Stimulated activated naive CD8-positive, alpha-beta T cell treated with anti-CD3 and anti-CD28 coated beads, Interleukin-15, Interleukin-2, amounts not matched to agents 100 ng/mL and 50 ng/mL, for 24 hours (primary cell): ENCODE data around the gene CDC42BPB.

ENCODE experiments used
- H3K27ac Mint-ChIP-seq: one replicate; pipeline ENCODE4 v1.8.0; 2021; ENCODE audit warnings: mild to moderate bottlenecking, mixed read lengths
- H3K27me3 Mint-ChIP-seq: one replicate; pipeline ENCODE4 v1.8.0; 2021; ENCODE audit warnings: mixed read lengths
- H3K36me3 Mint-ChIP-seq: one replicate; pipeline ENCODE4 v1.8.0; 2021; ENCODE audit warnings: low read depth, mixed read lengths
- H3K4me1 Mint-ChIP-seq: one replicate; pipeline ENCODE4 v1.8.0; 2021; ENCODE audit warnings: low read depth, mixed read lengths
- H3K4me3 Mint-ChIP-seq: one replicate; pipeline ENCODE4 v1.8.0; 2021; ENCODE audit warnings: mild to moderate bottlenecking, mixed read lengths
- H3K9me3 Mint-ChIP-seq: one replicate; pipeline ENCODE4 v1.8.0; 2021; ENCODE audit warnings: mixed read lengths

Gene CDC42BPB

GRCh38 chr14:102971836-102972606 is 85.3 kb downstream of the CDC42BPB start:
- Mint-ChIP-seq H3K4me3 (no peak overlapping the region), H3K9me3 (no peaks in the 10 kb centered on the region), H3K27ac (no peak overlapping the region), H3K36me3 (peaks cover 5% of the 10 kb centered on the region), H3K4me1 (no peaks in the 10 kb centered on the region), H3K27me3 (no peaks in the 10 kb centered on the region)

GRCh38 chr14:102971314-102971713 is 86.0 kb downstream of the CDC42BPB start:
- Mint-ChIP-seq H3K4me3 (no peak overlapping the region), H3K36me3 (peaks cover 5% of the 10 kb centered on the region), H3K27ac (no peak overlapping the region)

GRCh38 chr14:102970496-102970895 is 86.9 kb downstream of the CDC42BPB start:
- H3K4me3 Mint-ChIP-seq: no peak overlapping the region
- H3K27ac Mint-ChIP-seq: no peak overlapping the region
- H3K36me3 Mint-ChIP-seq: peaks cover 5% of the 10 kb centered on the region
- no peaks in the 10 kb centered on the region for H3K9me3 Mint-ChIP-seq
- H3K27me3 Mint-ChIP-seq: no peaks in the 10 kb centered on the region
- H3K4me1 Mint-ChIP-seq: no peaks in the 10 kb centered on the region

More at GRCh38 chr14:102971314-102971713, 86.0 kb downstream of the CDC42BPB start:
- Mint-ChIP-seq H3K27me3 (no peaks in the 10 kb centered on the region), H3K9me3 (no peaks in the 10 kb centered on the region), H3K4me1 (no peaks in the 10 kb centered on the region)

- peaks cover 5% of the 10 kb centered on the region for H3K36me3 Mint-ChIP-seq
- no peaks in the 10 kb centered on the region for H3K9me3 Mint-ChIP-seq
- H3K27me3 Mint-ChIP-seq: no peaks in the 10 kb centered on the region
- H3K27ac Mint-ChIP-seq: no peak overlapping the region
- H3K4me1 Mint-ChIP-seq: no peaks in the 10 kb centered on the region
- H3K4me3 Mint-ChIP-seq: no peak overlapping the region
These were observed 87.4 kb downstream of the CDC42BPB start for GRCh38 chr14:102969901-102970300.

- Mint-ChIP-seq H3K27ac (no peak overlapping the region), H3K9me3 (no peaks in the 10 kb centered on the region), H3K27me3 (no peaks in the 10 kb centered on the region), H3K36me3 (peaks cover 5% of the 10 kb centered on the region), H3K4me3 (no peak overlapping the region), H3K4me1 (no peaks in the 10 kb centered on the region)
These were observed 88.1 kb downstream of the CDC42BPB start for GRCh38 chr14:102969060-102969791.

- Mint-ChIP-seq H3K36me3 (peaks cover 5% of the 10 kb centered on the region), H3K27ac (no peak overlapping the region), H3K9me3 (no peaks in the 10 kb centered on the region), H3K4me1 (no peaks in the 10 kb centered on the region), H3K4me3 (no peak overlapping the region), H3K27me3 (no peaks in the 10 kb centered on the region)
These were observed 89.0 kb downstream of the CDC42BPB start for GRCh38 chr14:102968306-102968705.

GRCh38 chr14:102967506-102967795 is 89.9 kb downstream of the CDC42BPB start:
- Mint-ChIP-seq H3K27me3 (no peaks in the 10 kb centered on the region), H3K4me1 (no peaks in the 10 kb centered on the region), H3K9me3 (no peaks in the 10 kb centered on the region), H3K36me3 (peaks cover 5% of the 10 kb centered on the region), H3K27ac (no peak overlapping the region), H3K4me3 (no peak overlapping the region)

- Mint-ChIP-seq H3K27me3 (no peaks in the 10 kb centered on the region), H3K9me3 (no peaks in the 10 kb centered on the region), H3K36me3 (peaks cover 5% of the 10 kb centered on the region), H3K4me3 (no peak overlapping the region), H3K4me1 (no peaks in the 10 kb centered on the region), H3K27ac (no peak overlapping the region)
These were observed 90.5 kb downstream of the CDC42BPB start for GRCh38 chr14:102966681-102967505.

- Mint-ChIP-seq H3K36me3 (peaks cover 5% of the 10 kb centered on the region), H3K9me3 (no peaks in the 10 kb centered on the region), H3K27me3 (no peaks in the 10 kb centered on the region), H3K4me3 (no peak overlapping the region), H3K27ac (no peak overlapping the region), H3K4me1 (no peaks in the 10 kb centered on the region)
These were observed 91.2 kb downstream of the CDC42BPB start for GRCh38 chr14:102965971-102966655.

- H3K27ac Mint-ChIP-seq: no peak overlapping the region
- H3K4me3 Mint-ChIP-seq: no peak overlapping the region
- no peaks in the 10 kb centered on the region for H3K4me1 Mint-ChIP-seq
- H3K9me3 Mint-ChIP-seq: no peaks in the 10 kb centered on the region
- no peaks in the 10 kb centered on the region for H3K27me3 Mint-ChIP-seq
- H3K36me3 Mint-ChIP-seq: peaks cover 5% of the 10 kb centered on the region
These were observed 92.1 kb downstream of the CDC42BPB start for GRCh38 chr14:102965282-102965681.

GRCh38 chr14:102964152-102964730 is 93.1 kb downstream of the CDC42BPB start:
- Mint-ChIP-seq H3K36me3 (peaks cover 5% of the 10 kb centered on the region), H3K27me3 (no peaks in the 10 kb centered on the region), H3K4me3 (no peak overlapping the region), H3K9me3 (no peaks in the 10 kb centered on the region), H3K4me1 (no peaks in the 10 kb centered on the region), H3K27ac (no peak overlapping the region)

GRCh38 chr14:102962111-102962627 is 95.2 kb downstream of the CDC42BPB start:
- Mint-ChIP-seq H3K27me3 (no peaks in the 10 kb centered on the region), H3K27ac (no peak overlapping the region), H3K36me3 (no peaks in the 10 kb centered on the region), H3K4me1 (no peaks in the 10 kb centered on the region), H3K9me3 (no peaks in the 10 kb centered on the region), H3K4me3 (no peak overlapping the region)

GRCh38 chr14:102958461-102958860 is 98.9 kb downstream of the CDC42BPB start:
- H3K27ac Mint-ChIP-seq: no peak overlapping the region
- H3K9me3 Mint-ChIP-seq: no peaks in the 10 kb centered on the region

GRCh38 chr14:102957222-102957621 is 100.1 kb downstream of the CDC42BPB start:
- Mint-ChIP-seq H3K9me3 (no peaks in the 10 kb centered on the region), H3K4me1 (no peaks in the 10 kb centered on the region), H3K27me3 (no peaks in the 10 kb centered on the region), H3K27ac (no peak overlapping the region), H3K36me3 (no peaks in the 10 kb centered on the region), H3K4me3 (no peak overlapping the region)

More at GRCh38 chr14:102958461-102958860, 98.9 kb downstream of the CDC42BPB start:
- no peaks in the 10 kb centered on the region for H3K27me3 Mint-ChIP-seq
- H3K4me1 Mint-ChIP-seq: no peaks in the 10 kb centered on the region
- no peaks in the 10 kb centered on the region for H3K36me3 Mint-ChIP-seq
- H3K4me3 Mint-ChIP-seq: no peak overlapping the region
